Upper lobe of right lung (tissue), 1 donor: ENCODE measurements around the gene HAT1. TPM values are rescaled to one million over a fixed set of nuclear protein-coding genes. Genes with fewer than 3 reads are reported as not detected.

Experiments
- ATAC-seq: fragments of 200-7000 bp; cut with Tn5 transposase; one replicate; pipeline ENCODE4 v1.9.1; 2020; ENCODE audit warnings: mild to moderate bottlenecking, moderate library complexity
- DNase-seq: peaks from one replicate; pipeline ENCODE4 v3.0.0-alpha.2; 2020
- H3K27ac ChIP-seq: fragments of 200-600 bp; one replicate; pipeline ENCODE4 v1.8.0; 2022
- H3K27me3 ChIP-seq: fragments of 200-600 bp; one replicate; pipeline ENCODE4 v1.8.0; 2022; ENCODE audit warnings: mild to moderate bottlenecking
- H3K36me3 ChIP-seq: fragments of 200-600 bp; one replicate; pipeline ENCODE4 v1.8.0; 2022
- H3K4me1 ChIP-seq: fragments of 200-600 bp; one replicate; pipeline ENCODE4 v1.8.0; 2022
- H3K4me3 ChIP-seq: fragments of 200-600 bp; one replicate; pipeline ENCODE4 v1.8.0; 2022; ENCODE audit warnings: mild to moderate bottlenecking
- H3K9me3 ChIP-seq: fragments of 200-600 bp; one replicate; pipeline ENCODE4 v1.8.0; 2022
- intact Hi-C: fragments of 100-400 bp; cut with DNase I; formaldehyde crosslinking; loops from one replicate; pipeline ENCODE4 v1.11.0; 2022
- total RNA-seq: library from RNA; stranded (reverse); fragmentation: NEBNext Ultra II Directional; extraction: Animal tissue kit (Norgen Biotek cat#: 25700); gene quantifications from one replicate; pipeline ENCODE4 v1.2.1, GENCODE V29; 2021
- TF ChIP-seq, protein P1 (sequence below): fragments of 200-600 bp; IDR thresholded peaks from one replicate; pipeline ENCODE4 v1.8.0; 2022; ENCODE audit warnings: antibody characterized with exemption
- donor health status: DM: no; HTN: yes; CAD: no; lungs with severe emphysema.

Gene HAT1
- total RNA-seq, 1 donor from 2014 or later: 24.8 TPM

DNA sequence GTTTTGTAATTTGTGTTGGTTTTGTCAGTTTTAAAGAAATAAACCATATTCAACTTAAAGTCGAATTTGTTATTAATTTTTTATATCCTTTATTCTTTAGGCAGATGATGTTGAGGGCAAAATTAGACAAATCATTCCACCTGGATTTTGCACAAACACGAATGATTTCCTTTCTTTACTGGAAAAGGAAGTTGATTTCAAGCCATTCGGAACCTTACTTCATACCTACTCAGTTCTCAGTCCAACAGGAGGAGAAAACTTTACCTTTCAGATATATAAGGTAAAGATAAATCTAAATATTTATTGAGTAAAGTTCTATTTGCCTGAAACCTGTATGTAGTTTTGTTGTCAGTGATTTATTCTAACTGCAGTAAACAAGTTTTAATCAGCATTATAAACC, 43.0 kb downstream of the HAT1 start:
- no peaks in the 10 kb centered on the region for H3K27me3 ChIP-seq

DNA sequence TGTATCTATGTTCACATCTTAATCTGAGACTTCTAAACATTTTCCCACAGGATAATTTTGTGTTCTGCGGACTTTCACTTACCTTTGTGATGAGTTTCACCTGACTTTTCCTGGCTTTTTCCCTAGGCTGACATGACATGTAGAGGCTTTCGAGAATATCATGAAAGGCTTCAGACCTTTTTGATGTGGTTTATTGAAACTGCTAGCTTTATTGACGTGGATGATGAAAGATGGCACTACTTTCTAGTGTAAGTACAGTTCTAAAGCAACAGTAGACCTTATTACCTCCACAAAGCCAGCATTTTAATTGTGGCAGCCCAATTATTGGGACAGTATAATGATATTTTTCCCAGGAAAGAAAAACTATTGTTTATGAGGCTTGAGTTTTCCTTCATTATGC, 43.4 kb downstream of the HAT1 start:
- Histone ChIP-seq H3K4me3 (no peak overlapping the region), H3K27me3 (no peaks in the 10 kb centered on the region), H3K27ac (no peak overlapping the region), H3K9me3 (no peaks in the 10 kb centered on the region), H3K36me3 (peaks cover 31% of the 10 kb centered on the region), H3K4me1 (no peaks in the 10 kb centered on the region)
- DNase-seq (no peak), ATAC-seq (no peak)
- TF ChIP-seq, protein P1, sequence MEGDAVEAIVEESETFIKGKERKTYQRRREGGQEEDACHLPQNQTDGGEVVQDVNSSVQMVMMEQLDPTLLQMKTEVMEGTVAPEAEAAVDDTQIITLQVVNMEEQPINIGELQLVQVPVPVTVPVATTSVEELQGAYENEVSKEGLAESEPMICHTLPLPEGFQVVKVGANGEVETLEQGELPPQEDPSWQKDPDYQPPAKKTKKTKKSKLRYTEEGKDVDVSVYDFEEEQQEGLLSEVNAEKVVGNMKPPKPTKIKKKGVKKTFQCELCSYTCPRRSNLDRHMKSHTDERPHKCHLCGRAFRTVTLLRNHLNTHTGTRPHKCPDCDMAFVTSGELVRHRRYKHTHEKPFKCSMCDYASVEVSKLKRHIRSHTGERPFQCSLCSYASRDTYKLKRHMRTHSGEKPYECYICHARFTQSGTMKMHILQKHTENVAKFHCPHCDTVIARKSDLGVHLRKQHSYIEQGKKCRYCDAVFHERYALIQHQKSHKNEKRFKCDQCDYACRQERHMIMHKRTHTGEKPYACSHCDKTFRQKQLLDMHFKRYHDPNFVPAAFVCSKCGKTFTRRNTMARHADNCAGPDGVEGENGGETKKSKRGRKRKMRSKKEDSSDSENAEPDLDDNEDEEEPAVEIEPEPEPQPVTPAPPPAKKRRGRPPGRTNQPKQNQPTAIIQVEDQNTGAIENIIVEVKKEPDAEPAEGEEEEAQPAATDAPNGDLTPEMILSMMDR: no peak
- intact Hi-C loops: no loop called here

More for the DNA sequence above, 43.0 kb downstream of the HAT1 start:
- intact Hi-C loops: no loop called here
- peaks cover 31% of the 10 kb centered on the region for H3K36me3 ChIP-seq
- TF ChIP-seq, protein P1: no peak
- no peak for DNase-seq
- no peak overlapping the region for H3K4me3 ChIP-seq
- no peaks in the 10 kb centered on the region for H3K4me1 ChIP-seq
- H3K27ac ChIP-seq: no peak overlapping the region
- no peak for ATAC-seq
- no peaks in the 10 kb centered on the region for H3K9me3 ChIP-seq

DNA sequence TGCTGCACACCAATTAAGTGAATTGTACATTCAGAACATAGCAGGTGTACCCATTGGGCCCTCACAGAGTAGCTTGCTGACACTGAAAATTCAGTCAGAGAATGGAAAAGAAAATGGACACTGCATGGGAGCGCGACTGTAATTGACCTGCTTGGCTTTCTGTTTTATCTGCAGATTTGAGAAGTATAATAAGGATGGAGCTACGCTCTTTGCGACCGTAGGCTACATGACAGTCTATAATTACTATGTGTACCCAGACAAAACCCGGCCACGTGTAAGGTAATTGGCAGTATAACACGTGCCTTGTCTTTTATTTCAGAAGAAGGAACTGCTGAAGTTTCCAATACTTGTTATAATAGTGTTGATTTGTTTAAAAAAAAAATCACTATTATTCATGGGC, 44.0 kb downstream of the HAT1 start:
- H3K36me3 ChIP-seq: peaks cover 31% of the 10 kb centered on the region
- intact Hi-C loops: no loop called here
- no peaks in the 10 kb centered on the region for H3K9me3 ChIP-seq
- ATAC-seq: no peak
- TF ChIP-seq, protein P1: no peak
- no peak for DNase-seq
- no peak overlapping the region for H3K4me3 ChIP-seq
- H3K4me1 ChIP-seq: no peaks in the 10 kb centered on the region
- no peaks in the 10 kb centered on the region for H3K27me3 ChIP-seq
- H3K27ac ChIP-seq: no peak overlapping the region

DNA sequence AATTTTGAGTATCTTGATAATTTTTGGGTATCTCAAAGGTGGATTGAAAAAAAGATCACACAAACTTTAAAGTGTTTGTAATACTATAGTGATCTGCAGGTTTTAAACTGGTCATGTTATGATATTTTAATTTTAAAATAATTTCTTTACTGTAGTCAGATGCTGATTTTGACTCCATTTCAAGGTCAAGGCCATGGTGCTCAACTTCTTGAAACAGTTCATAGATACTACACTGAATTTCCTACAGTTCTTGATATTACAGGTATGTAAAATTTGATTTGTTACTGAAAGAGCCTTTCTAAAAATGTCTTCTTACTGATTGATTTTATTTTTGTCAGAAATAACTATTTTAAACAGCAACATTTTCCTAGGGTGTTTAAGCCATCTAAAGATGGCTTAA, 44.4 kb downstream of the HAT1 start:
- ATAC-seq (no peak), DNase-seq (no peak)
- Histone ChIP-seq H3K9me3 (no peaks in the 10 kb centered on the region), H3K36me3 (peaks cover 31% of the 10 kb centered on the region), H3K4me1 (no peaks in the 10 kb centered on the region), H3K4me3 (no peak overlapping the region), H3K27me3 (no peaks in the 10 kb centered on the region), H3K27ac (no peak overlapping the region)
- TF ChIP-seq, protein P1: no peak
- intact Hi-C loops: no loop called here

DNA sequence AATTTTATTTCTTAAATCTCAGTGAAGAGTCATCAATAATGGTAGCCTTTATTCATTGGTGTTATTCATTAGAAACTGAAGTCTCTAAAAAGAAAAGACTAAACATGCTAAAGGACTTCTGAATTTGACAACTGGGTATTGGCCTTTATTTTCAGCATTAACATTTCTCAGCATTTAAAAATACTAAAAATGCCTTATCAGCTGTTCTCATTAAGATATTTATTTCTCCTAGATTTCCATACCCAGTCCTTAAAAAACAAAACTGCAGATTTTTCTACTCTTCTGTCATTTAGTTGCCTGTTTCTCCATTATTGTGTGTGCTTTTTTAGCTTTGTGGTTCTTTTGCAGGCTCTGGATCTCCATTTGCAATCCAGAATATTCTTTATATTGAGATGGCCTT, 46.2 kb downstream of the HAT1 start:
- ATAC-seq: no peak
- Histone ChIP-seq H3K27ac (no peak overlapping the region), H3K27me3 (no peaks in the 10 kb centered on the region), H3K4me3 (no peak overlapping the region), H3K36me3 (peaks cover 31% of the 10 kb centered on the region), H3K4me1 (no peaks in the 10 kb centered on the region), H3K9me3 (no peaks in the 10 kb centered on the region)
- no peak for DNase-seq
- TF ChIP-seq, protein P1: no peak
- intact Hi-C loops: no loop called here

DNA sequence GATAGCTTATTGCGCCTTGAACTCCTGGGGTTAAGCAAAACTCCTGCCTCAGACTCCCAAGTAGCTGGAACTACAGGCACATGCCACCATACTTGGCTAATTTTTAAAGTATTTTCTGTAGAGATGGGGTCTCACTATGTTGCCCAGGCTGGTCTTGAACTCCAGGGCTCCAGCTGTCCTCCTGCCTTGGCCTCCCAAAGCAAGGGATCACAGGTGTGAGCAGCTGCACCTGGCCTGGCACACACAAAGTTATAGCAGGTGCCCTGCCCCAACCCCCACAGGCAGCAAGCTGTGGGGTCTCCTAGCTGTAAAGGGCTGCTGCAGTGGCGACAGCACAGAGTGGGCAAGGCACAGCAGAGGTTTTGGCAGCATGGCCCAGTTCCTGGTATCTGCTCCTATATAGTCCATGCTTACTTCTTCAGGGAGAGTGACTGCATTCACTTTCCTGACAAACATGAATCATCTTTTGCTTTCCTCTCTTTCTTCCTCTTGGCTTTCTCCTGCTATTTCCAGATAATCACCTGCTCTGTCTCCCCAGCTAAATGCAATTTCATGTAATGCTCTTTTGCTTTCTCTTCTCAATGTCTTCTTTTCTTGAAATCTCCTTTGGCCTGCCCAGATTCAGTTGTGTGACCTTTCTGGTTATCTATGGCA, 50.2 kb downstream of the HAT1 start:
- ATAC-seq (no peak), DNase-seq (no peak)
- intact Hi-C loops: no loop called here
- no peaks in the 10 kb centered on the region for H3K4me1 ChIP-seq
- no peak overlapping the region for H3K4me3 ChIP-seq
- H3K9me3 ChIP-seq: no peaks in the 10 kb centered on the region
- H3K27me3 ChIP-seq: no peaks in the 10 kb centered on the region
- H3K27ac ChIP-seq: no peak overlapping the region
- TF ChIP-seq, protein P1: no peak
- H3K36me3 ChIP-seq: peaks cover 28% of the 10 kb centered on the region
